ENCODE measurements around the gene BRPF3. TPM values are rescaled to one million over a fixed set of nuclear protein-coding genes. Genes with fewer than 3 reads are reported as not detected.

The BRPF3 gene
- polyA plus RNA-seq, 2 donors: 6.5 to 7.7 TPM

DNA sequence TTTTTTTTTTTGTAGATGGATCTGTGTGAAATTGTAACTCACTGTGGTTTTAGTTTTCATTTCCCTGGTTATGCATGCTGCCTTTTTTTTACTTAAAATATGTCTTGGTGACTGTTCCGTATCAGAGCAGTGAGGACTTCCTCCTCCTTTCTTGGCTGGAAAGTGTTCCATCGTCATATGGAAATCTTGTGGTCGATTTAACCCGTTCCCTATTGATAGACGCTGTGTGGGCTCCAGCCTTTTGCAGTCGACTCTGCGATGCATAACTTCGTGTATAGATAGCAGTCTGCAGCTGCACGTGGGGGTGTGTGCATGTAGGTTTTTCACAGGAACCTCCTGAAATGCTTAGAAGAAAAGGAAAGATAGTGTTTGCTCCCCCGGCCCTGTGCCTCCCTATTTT, 45.2 kb downstream of the BRPF3 start:
- Histone ChIP-seq H3K27ac (ENCODE audit: low read depth in 2 of 2, low read length in 1 of 2) (no peak overlapping the region), H3K9me3 (ENCODE audit: control insufficient read depth in 2 of 2, insufficient read depth in 1 of 2, low read depth in 1 of 2, low read length in 1 of 2) (no peaks in the 10 kb centered on the region), H3K4me1 (ENCODE audit: control insufficient read depth in 2 of 2, insufficient read depth in 2 of 2, low read length in 1 of 2) (peaks cover 0 to 4% of the 10 kb centered on the region in 2 donors), H3K36me3 (ENCODE audit: control insufficient read depth in 2 of 2, insufficient read depth in 2 of 2, low read length in 1 of 2) (no peaks in the 10 kb centered on the region), H3K4me3 (ENCODE audit: low read depth in 1 of 2, low read length in 2 of 2) (no peak overlapping the region), H3K27me3 (ENCODE audit: control insufficient read depth in 1 of 2, insufficient read depth in 2 of 2, low read length in 2 of 2) (no peaks in the 10 kb centered on the region)
- WGBS, 2 donors: 51 to 61% methylated on average over 10 of the region's 10 CpGs

DNA sequence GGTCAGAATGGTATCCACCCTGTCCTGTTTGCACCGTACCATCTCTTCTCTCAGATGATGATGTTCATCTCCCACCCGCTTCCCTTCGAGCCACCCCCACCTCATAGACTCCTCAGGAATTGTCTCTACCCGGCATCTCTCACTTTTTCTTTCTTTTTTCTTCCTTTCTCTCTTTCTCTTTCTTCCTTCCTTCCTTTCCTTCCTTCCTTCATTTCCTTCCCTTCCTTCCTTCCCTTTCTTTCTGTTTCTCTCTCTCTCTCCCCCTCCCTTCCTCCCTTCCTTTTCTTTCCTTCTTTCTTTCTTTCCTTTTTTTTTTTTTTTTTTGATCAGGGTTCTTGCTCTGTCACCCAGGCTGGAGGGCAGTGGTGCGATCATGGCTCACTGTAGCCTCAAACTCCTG, 45.6 kb downstream of the BRPF3 start:
- H3K4me3 ChIP-seq (ENCODE audit: low read depth in 1 of 2, low read length in 2 of 2): no peak overlapping the region
- peaks cover 0 to 6% of the 10 kb centered on the region in 2 donors for H3K4me1 ChIP-seq (ENCODE audit: control insufficient read depth in 2 of 2, insufficient read depth in 2 of 2, low read length in 1 of 2)

DNA sequence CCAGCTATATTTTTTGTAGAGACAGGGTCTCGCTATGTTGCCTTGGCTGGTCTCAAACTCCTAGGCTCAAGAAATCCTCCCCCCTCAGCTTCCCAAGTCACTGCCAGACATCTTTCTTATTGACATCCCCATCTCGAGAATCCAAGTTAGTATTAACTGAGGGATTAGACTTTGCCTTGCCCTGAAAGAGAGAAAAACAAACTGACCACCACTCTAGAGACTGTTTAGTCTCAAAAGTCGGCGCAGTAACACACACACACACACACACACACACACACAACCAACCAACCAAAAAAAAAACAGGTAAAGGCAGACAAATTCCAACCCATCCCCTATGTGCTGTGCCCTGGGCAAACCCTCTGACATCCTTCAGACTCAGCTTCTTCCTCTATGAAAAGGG, 46.1 kb downstream of the BRPF3 start:
- WGBS, 2 donors: 79 to 81% methylated on average over 4 of the region's 4 CpGs
- no peak overlapping the region for H3K27ac ChIP-seq (ENCODE audit: low read depth in 2 of 2, low read length in 1 of 2)
- peaks cover 0 to 6% of the 10 kb centered on the region in 2 donors for H3K4me1 ChIP-seq (ENCODE audit: control insufficient read depth in 2 of 2, insufficient read depth in 2 of 2, low read length in 1 of 2)
- no peaks in the 10 kb centered on the region for H3K9me3 ChIP-seq (ENCODE audit: control insufficient read depth in 2 of 2, insufficient read depth in 1 of 2, low read depth in 1 of 2, low read length in 1 of 2)
- H3K36me3 ChIP-seq (ENCODE audit: control insufficient read depth in 2 of 2, insufficient read depth in 2 of 2, low read length in 1 of 2): no peaks in the 10 kb centered on the region
- H3K4me3 ChIP-seq (ENCODE audit: low read depth in 1 of 2, low read length in 2 of 2): no peak overlapping the region
- H3K27me3 ChIP-seq (ENCODE audit: control insufficient read depth in 1 of 2, insufficient read depth in 2 of 2, low read length in 2 of 2): no peaks in the 10 kb centered on the region

More for the DNA sequence above, 45.6 kb downstream of the BRPF3 start:
- 83 to 85% methylated on average over 5 of the region's 5 CpGs for WGBS, 2 donors
- H3K9me3 ChIP-seq (ENCODE audit: control insufficient read depth in 2 of 2, insufficient read depth in 1 of 2, low read depth in 1 of 2, low read length in 1 of 2): no peaks in the 10 kb centered on the region
- H3K27me3 ChIP-seq (ENCODE audit: control insufficient read depth in 1 of 2, insufficient read depth in 2 of 2, low read length in 2 of 2): no peaks in the 10 kb centered on the region
- H3K27ac ChIP-seq (ENCODE audit: low read depth in 2 of 2, low read length in 1 of 2): no peak overlapping the region
- H3K36me3 ChIP-seq (ENCODE audit: control insufficient read depth in 2 of 2, insufficient read depth in 2 of 2, low read length in 1 of 2): no peaks in the 10 kb centered on the region

DNA sequence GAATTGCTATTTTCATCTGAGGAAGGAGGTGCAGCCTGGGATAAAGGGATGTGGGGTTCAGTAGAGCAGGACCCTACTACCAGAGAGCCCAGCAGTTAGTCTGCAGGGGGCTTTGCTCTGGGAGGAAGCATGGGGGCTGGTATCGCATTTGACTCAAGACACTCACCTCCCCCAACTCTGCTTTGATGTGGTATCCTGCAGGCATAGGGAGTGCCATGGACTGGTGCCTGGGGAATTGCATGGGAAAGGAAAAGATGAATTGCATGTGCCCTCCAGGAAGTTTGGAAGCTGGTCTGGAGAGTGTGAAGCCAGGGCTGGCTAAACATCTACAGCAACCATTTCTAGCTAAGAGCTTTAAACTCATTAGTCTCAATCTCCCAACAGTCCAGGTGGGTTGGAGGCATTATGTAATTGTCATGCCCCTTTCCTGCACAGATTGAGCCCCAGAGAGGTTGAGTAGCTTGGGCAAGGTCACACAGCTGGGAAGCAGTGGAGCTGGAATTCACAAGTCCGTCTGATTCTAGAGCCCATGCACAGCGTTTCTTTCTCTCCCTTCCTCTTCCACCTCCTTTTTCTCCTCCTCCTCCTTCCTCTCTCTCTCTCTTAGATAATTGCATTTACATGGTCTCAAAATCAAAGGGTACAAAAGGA, 47.1 kb downstream of the BRPF3 start:
- H3K36me3 ChIP-seq (ENCODE audit: control insufficient read depth in 2 of 2, insufficient read depth in 2 of 2, low read length in 1 of 2): no peaks in the 10 kb centered on the region
- H3K4me1 ChIP-seq (ENCODE audit: control insufficient read depth in 2 of 2, insufficient read depth in 2 of 2, low read length in 1 of 2): peaks cover 0 to 6% of the 10 kb centered on the region in 2 donors
- 66 to 79% methylated on average over 3 of the region's 3 CpGs for WGBS, 2 donors

DNA sequence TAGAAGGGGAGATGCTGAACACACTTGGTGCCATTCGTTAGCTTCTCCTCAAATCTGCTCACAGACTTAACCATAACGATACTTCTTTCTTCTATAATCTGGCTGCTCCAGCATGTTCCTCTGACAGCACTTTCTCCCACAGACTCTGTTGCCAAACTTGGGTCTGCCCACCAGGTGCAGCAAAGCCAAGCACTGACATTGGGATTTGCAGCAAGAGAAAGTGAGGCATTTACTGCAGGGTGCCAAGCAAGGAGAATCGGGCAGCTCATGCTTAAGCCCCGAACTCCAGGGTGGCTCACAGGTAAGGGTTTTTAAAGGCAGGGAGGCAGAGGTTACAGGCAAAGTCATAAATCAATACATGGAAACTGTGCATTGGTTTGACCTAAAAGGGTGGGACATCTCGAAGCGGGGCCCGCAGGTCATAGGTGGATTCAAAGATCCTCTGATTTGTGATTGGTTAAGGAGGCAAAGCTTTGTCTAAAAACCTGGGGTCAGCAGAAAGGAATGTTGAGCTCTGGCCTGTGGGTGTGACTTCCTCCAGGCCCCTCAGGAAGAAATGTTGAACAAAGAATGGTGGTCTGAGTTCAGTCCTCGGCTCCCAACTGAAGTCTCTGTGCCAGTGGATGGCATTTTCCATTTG, 48.2 kb downstream of the BRPF3 start:
- Histone ChIP-seq H3K4me3 (ENCODE audit: low read depth in 1 of 2, low read length in 2 of 2) (no peak overlapping the region), H3K36me3 (ENCODE audit: control insufficient read depth in 2 of 2, insufficient read depth in 2 of 2, low read length in 1 of 2) (no peaks in the 10 kb centered on the region), H3K27me3 (ENCODE audit: control insufficient read depth in 1 of 2, insufficient read depth in 2 of 2, low read length in 2 of 2) (no peaks in the 10 kb centered on the region), H3K27ac (ENCODE audit: low read depth in 2 of 2, low read length in 1 of 2) (no peak overlapping the region), H3K9me3 (ENCODE audit: control insufficient read depth in 2 of 2, insufficient read depth in 1 of 2, low read depth in 1 of 2, low read length in 1 of 2) (no peaks in the 10 kb centered on the region), H3K4me1 (ENCODE audit: control insufficient read depth in 2 of 2, insufficient read depth in 2 of 2, low read length in 1 of 2) (peaks cover 0 to 6% of the 10 kb centered on the region in 2 donors)
- WGBS, 2 donors: 84 to 88% methylated on average over 8 of the region's 8 CpGs

More for the DNA sequence above, 47.1 kb downstream of the BRPF3 start:
- Histone ChIP-seq H3K27ac (ENCODE audit: low read depth in 2 of 2, low read length in 1 of 2) (no peak overlapping the region), H3K4me3 (ENCODE audit: low read depth in 1 of 2, low read length in 2 of 2) (no peak overlapping the region), H3K9me3 (ENCODE audit: control insufficient read depth in 2 of 2, insufficient read depth in 1 of 2, low read depth in 1 of 2, low read length in 1 of 2) (no peaks in the 10 kb centered on the region), H3K27me3 (ENCODE audit: control insufficient read depth in 1 of 2, insufficient read depth in 2 of 2, low read length in 2 of 2) (no peaks in the 10 kb centered on the region)

DNA sequence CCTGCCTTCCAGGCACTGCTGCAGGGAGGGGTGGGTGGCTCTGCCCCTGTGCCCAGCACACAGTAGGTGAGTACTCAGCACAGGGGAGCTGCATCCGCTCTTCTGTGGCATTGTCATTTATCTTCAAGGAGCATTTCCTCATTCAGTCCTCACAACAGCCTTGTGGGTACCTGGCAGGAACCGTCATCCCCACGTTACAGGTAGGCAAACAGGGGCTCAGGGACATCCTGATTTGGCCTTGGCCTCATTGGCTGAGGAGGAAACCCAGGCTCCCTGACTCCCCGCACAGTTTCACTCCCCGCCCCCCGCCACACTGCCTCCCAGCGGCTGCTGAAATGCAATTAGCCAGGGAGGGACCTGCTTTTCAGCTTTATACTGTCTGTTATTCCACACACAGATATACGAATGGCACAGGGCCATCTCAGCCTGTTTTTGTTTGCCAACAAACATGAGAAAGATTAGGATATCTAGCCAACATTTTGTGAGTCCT, 49.1 kb downstream of the BRPF3 start:
- no peaks in the 10 kb centered on the region for H3K9me3 ChIP-seq (ENCODE audit: control insufficient read depth in 2 of 2, insufficient read depth in 1 of 2, low read depth in 1 of 2, low read length in 1 of 2)
- 44 to 64% methylated on average over 8 of the region's 8 CpGs for WGBS, 2 donors

GRCh38 chr6:36246506-36247268, 50.1 kb downstream of the BRPF3 start:
- H3K27ac ChIP-seq (ENCODE audit: low read depth in 2 of 2, low read length in 1 of 2): peak overlapping the region in 1 of 2 donors; percentile 28
- H3K4me1 ChIP-seq (ENCODE audit: control insufficient read depth in 2 of 2, insufficient read depth in 2 of 2, low read length in 1 of 2): peaks cover 0 to 2% of the 10 kb centered on the region in 2 donors
- 84% methylated on average over 22 of the region's 22 CpGs for WGBS, 2 donors
- H3K9me3 ChIP-seq (ENCODE audit: control insufficient read depth in 2 of 2, insufficient read depth in 1 of 2, low read depth in 1 of 2, low read length in 1 of 2): no peaks in the 10 kb centered on the region
- H3K27me3 ChIP-seq (ENCODE audit: control insufficient read depth in 1 of 2, insufficient read depth in 2 of 2, low read length in 2 of 2): no peaks in the 10 kb centered on the region
- H3K4me3 ChIP-seq (ENCODE audit: low read depth in 1 of 2, low read length in 2 of 2): no peak overlapping the region
- no peaks in the 10 kb centered on the region for H3K36me3 ChIP-seq (ENCODE audit: control insufficient read depth in 2 of 2, insufficient read depth in 2 of 2, low read length in 1 of 2)

More for the DNA sequence above, 49.1 kb downstream of the BRPF3 start:
- H3K27me3 ChIP-seq (ENCODE audit: control insufficient read depth in 1 of 2, insufficient read depth in 2 of 2, low read length in 2 of 2): no peaks in the 10 kb centered on the region
- H3K4me3 ChIP-seq (ENCODE audit: low read depth in 1 of 2, low read length in 2 of 2): no peak overlapping the region
- H3K36me3 ChIP-seq (ENCODE audit: control insufficient read depth in 2 of 2, insufficient read depth in 2 of 2, low read length in 1 of 2): no peaks in the 10 kb centered on the region
- H3K27ac ChIP-seq (ENCODE audit: low read depth in 2 of 2, low read length in 1 of 2): peak overlapping the region in 1 of 2 donors; percentile 22
- peaks cover 0 to 2% of the 10 kb centered on the region in 2 donors for H3K4me1 ChIP-seq (ENCODE audit: control insufficient read depth in 2 of 2, insufficient read depth in 2 of 2, low read length in 1 of 2)

DNA sequence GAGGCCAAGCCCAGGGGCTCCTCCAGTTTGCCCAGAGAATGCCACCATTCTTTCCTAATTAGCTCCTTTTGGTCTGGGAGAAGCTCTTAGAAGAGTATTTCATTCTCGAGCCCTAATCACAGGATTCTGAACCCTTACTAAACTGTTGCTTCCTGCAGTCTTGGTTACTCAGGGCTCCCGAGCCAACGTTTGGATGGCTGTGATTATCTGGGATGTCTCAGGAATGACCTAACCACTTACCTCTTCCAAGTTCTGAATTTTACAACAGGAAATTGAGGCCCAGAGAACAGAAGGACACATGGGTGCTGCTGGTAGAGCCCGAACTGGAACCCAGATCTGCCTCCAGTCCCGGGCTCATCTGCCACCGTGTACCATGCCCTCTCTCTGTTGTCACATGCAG, 51.1 kb downstream of the BRPF3 start:
- WGBS, 2 donors: 61 to 69% methylated on average over 6 of the region's 6 CpGs
- Histone ChIP-seq H3K36me3 (ENCODE audit: control insufficient read depth in 2 of 2, insufficient read depth in 2 of 2, low read length in 1 of 2) (no peaks in the 10 kb centered on the region), H3K4me1 (ENCODE audit: control insufficient read depth in 2 of 2, insufficient read depth in 2 of 2, low read length in 1 of 2) (peaks cover 0 to 2% of the 10 kb centered on the region in 2 donors), H3K9me3 (ENCODE audit: control insufficient read depth in 2 of 2, insufficient read depth in 1 of 2, low read depth in 1 of 2, low read length in 1 of 2) (no peaks in the 10 kb centered on the region), H3K27ac (ENCODE audit: low read depth in 2 of 2, low read length in 1 of 2) (peak overlapping the region in 1 of 2 donors; percentile 59), H3K4me3 (ENCODE audit: low read depth in 1 of 2, low read length in 2 of 2) (no peak overlapping the region), H3K27me3 (ENCODE audit: control insufficient read depth in 1 of 2, insufficient read depth in 2 of 2, low read length in 2 of 2) (no peaks in the 10 kb centered on the region)

- Histone ChIP-seq H3K4me3 (ENCODE audit: low read depth in 1 of 2, low read length in 2 of 2) (no peak overlapping the region), H3K27me3 (ENCODE audit: control insufficient read depth in 1 of 2, insufficient read depth in 2 of 2, low read length in 2 of 2) (no peaks in the 10 kb centered on the region), H3K36me3 (ENCODE audit: control insufficient read depth in 2 of 2, insufficient read depth in 2 of 2, low read length in 1 of 2) (no peaks in the 10 kb centered on the region), H3K27ac (ENCODE audit: low read depth in 2 of 2, low read length in 1 of 2) (no peak overlapping the region), H3K4me1 (ENCODE audit: control insufficient read depth in 2 of 2, insufficient read depth in 2 of 2, low read length in 1 of 2) (peaks cover 0 to 2% of the 10 kb centered on the region in 2 donors), H3K9me3 (ENCODE audit: control insufficient read depth in 2 of 2, insufficient read depth in 1 of 2, low read depth in 1 of 2, low read length in 1 of 2) (no peaks in the 10 kb centered on the region)
- 74 to 78% methylated on average over 1 of the region's 1 CpG for WGBS, 2 donors
Observed at GRCh38 chr6:36248980-36249379, 52.4 kb downstream of the BRPF3 start.
